ENCODE results near the gene INCENP. TPM values are rescaled to one million over a fixed set of nuclear protein-coding genes. Genes with fewer than 3 reads are reported as not detected.

INCENP gene
- total and polyA plus RNA-seq, 11 donors, result 2.0 to 22.8 (median 12.5) TPM

DNA sequence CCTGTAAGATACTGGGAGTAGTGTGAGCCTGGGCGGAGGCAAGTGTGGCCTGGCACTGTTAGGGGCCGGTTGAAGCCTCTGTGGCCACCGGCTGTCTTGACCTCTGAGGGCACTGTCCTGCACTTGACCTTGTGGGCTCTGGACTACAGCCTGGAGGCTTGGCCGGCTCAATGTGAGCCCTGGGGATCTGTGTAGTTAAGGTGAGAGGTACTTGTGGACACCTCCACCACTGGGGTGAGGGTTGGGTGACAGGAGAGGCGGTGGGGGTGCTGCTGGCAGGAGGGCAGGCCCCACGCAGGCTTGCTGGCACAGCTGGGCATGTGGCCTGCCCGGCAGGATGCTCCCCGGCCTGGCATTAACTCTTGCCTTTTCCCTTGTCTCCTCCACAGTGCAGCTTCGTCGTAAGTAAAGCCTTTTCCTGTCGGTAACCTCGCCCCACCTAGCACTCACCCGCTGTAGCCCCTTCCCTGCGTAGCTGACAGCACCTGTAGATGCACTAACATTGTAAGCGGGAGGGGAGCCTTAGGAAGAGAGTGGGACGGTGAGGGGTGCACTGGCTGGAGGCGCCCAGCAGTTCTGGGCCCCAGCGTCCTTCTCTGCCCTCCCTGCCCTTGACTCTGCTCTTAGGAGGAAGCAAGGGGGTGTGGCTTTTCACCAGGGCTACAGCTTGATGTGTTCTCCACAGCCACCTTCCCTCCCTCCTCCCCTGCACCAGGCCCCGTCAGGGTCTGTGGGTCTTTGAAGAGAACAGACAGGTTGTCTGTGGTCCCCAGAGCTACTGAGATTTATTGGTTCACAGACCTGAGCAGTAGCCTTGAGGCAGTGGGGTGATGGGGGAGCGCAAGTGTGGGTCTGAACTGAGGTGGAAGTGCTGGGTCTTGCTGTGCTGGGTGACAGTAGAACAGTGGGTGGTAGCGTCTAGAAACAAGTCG is 17.6 kb downstream of the INCENP start:
- no peak for TF ChIP-seq POLR2A (IDR thresholded peaks at IDR 0.05)
- TF ChIP-seq, protein P1, sequence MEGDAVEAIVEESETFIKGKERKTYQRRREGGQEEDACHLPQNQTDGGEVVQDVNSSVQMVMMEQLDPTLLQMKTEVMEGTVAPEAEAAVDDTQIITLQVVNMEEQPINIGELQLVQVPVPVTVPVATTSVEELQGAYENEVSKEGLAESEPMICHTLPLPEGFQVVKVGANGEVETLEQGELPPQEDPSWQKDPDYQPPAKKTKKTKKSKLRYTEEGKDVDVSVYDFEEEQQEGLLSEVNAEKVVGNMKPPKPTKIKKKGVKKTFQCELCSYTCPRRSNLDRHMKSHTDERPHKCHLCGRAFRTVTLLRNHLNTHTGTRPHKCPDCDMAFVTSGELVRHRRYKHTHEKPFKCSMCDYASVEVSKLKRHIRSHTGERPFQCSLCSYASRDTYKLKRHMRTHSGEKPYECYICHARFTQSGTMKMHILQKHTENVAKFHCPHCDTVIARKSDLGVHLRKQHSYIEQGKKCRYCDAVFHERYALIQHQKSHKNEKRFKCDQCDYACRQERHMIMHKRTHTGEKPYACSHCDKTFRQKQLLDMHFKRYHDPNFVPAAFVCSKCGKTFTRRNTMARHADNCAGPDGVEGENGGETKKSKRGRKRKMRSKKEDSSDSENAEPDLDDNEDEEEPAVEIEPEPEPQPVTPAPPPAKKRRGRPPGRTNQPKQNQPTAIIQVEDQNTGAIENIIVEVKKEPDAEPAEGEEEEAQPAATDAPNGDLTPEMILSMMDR (IDR thresholded peaks at IDR 0.05), result no peak
- H3K27me3 ChIP-seq, result no peaks in the 10 kb centered on the region
- WGBS, 4 donors, result 86 to 93% (median 87%) methylated on average over 18 to 22 of the region's 22 CpGs
- intact Hi-C loops (cut with DNase I), result no loop called here
- peaks cover 0 to 74% (median 51%) of the 10 kb centered on the region in 9 donors for H3K36me3 ChIP-seq
- no peak overlapping the region for H3K4me3 ChIP-seq
- peak in 1 of 4 donors; percentile 5 for ATAC-seq
- no peak overlapping the region for H3K27ac ChIP-seq
- H3K9me3 ChIP-seq, result no peaks in the 10 kb centered on the region
- no peak for DNase-seq
- no peaks in the 10 kb centered on the region for H3K4me1 ChIP-seq

DNA sequence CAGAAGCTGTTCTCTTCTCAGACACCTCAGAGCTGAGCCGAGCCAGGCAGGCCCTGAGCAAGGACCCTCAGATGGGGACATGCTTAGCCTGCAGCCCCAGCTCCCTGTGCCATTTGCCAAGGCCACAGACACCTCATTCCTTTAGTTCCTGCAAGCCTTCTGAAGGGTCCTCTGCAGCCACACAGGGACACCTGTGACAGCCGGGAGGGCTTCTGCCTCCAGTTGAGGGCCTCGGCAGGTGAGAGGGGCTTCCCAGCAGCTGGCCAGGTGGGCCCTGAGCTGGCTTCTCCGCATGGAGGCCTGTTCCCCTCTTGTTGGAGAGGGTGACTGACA is 18.2 kb downstream of the INCENP start:
- Histone ChIP-seq H3K4me1 (no peaks in the 10 kb centered on the region), H3K4me3 (no peak overlapping the region), H3K27ac (no peak overlapping the region), H3K9me3 (no peaks in the 10 kb centered on the region), H3K36me3 (peaks cover 0 to 80% (median 56%) of the 10 kb centered on the region in 9 donors), H3K27me3 (no peaks in the 10 kb centered on the region)
- intact Hi-C loops (cut with DNase I), result no loop called here
- WGBS, 4 donors, result 95 to 100% (median 98%) methylated on average over 2 to 4 of the region's 4 CpGs
- TF ChIP-seq POLR2A (IDR thresholded peaks at IDR 0.05), result no peak
- TF ChIP-seq, protein P1 (IDR thresholded peaks at IDR 0.05), result no peak
- DNase-seq, result no peak
- ATAC-seq, result no peak

DNA sequence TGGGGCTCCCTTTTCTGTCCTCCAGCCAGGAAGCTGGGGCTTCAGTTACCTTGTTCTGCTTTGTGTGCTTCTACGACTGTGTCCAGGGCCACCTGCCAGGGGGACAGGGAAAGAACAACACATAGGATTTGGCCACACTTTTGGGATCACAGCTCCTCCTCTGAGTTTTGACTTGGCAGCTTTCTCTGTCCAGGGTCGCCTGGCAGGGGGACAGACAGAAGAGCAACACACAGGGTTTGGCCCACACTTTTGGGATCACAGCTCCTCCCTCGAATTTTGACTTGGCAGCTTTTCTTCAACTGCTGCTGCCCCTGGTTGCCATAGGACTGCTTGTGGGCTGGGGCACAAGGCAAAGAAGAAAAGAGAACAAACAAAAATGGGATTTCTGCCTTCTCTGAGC is 19.1 kb downstream of the INCENP start:
- H3K4me1 ChIP-seq, result no peaks in the 10 kb centered on the region
- intact Hi-C loops (cut with DNase I), result no loop called here
- H3K4me3 ChIP-seq, result no peak overlapping the region
- no peaks in the 10 kb centered on the region for H3K27me3 ChIP-seq
- DNase-seq (no peak), ATAC-seq (peak in 1 of 4 donors; percentile 38)
- H3K27ac ChIP-seq, result no peak overlapping the region
- H3K36me3 ChIP-seq, result peaks cover 0 to 86% (median 65%) of the 10 kb centered on the region in 9 donors
- no peaks in the 10 kb centered on the region for H3K9me3 ChIP-seq
- WGBS, 4 donors, result 38 to 59% (median 43%) methylated on average over 3 of the region's 3 CpGs
- TF ChIP-seq POLR2A (IDR thresholded peaks at IDR 0.05), result no peak
- TF ChIP-seq, protein P1 (IDR thresholded peaks at IDR 0.05), result no peak

DNA sequence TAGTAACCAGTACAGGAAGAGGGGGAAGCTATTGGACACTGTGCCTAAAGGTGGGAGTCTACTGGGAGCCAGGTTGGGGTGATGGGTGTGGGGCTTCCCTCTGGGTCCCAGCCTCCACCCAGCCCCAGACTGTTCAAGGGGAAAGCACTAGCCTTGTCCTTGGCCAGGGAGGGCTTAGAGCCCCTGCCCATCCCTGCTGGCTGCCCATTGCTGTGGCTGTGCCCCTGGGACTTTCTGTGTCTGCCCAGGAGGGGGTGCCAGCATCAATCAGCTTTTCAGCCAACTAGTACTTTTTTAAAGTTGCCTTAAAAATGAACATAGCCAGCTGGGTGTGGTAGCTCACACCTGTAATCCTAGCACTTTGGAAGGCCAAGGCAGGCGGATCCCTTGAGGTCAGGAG is 19.9 kb downstream of the INCENP start:
- H3K9me3 ChIP-seq, result no peaks in the 10 kb centered on the region
- ATAC-seq (no peak), DNase-seq (no peak)
- no peak overlapping the region for H3K27ac ChIP-seq
- H3K4me3 ChIP-seq, result no peak overlapping the region
- no peaks in the 10 kb centered on the region for H3K4me1 ChIP-seq
- 90 to 100% (median 95%) methylated on average over 1 of the region's 1 CpG for WGBS, 4 donors
- H3K27me3 ChIP-seq, result no peaks in the 10 kb centered on the region
- peaks cover 0 to 87% (median 70%) of the 10 kb centered on the region in 9 donors for H3K36me3 ChIP-seq
- intact Hi-C loops (cut with DNase I), result no loop called here
- TF ChIP-seq POLR2A (IDR thresholded peaks at IDR 0.05), result no peak
- TF ChIP-seq, protein P1 (IDR thresholded peaks at IDR 0.05), result no peak

Measured in heart left ventricle (tissue), 16 donors.